NCI-H460 (cell line): ENCODE data around the gene TMEM108. TPM values are rescaled to one million over a fixed set of nuclear protein-coding genes. Genes with fewer than 3 reads are reported as not detected.
"Not testable (repeated sequence)": the region's sequence is repeated elsewhere in the genome, so short reads cannot be mapped to it uniquely, and the experiment has no call there.

Experiments
- DNase-seq: peaks from one replicate; pipeline ENCODE4 v3.0.0-alpha.2; 2016; ENCODE audit warnings: low read depth; ENCODE audit errors: extremely low read depth
- polyA plus RNA-seq: library from polyadenylated mRNA; depleted of rRNA; stranded (reverse); fragments of >200 nt; gene quantifications from 2 replicates; pipeline ENCODE4 v1.2.3, GENCODE V29; 2014; cell fraction: nucleus; rRNA removed
- total RNA-seq: library from RNA; depleted of rRNA; stranded (reverse); fragments of >200 nt; shearing (Covaris generic); gene quantifications from 2 replicates; pipeline ENCODE4 v1.2.3, GENCODE V29; 2014; rRNA removed

The TMEM108 gene
- total RNA-seq: not detected in 2 replicates
- not detected in 2 replicates for polyA plus RNA-seq

DNA sequence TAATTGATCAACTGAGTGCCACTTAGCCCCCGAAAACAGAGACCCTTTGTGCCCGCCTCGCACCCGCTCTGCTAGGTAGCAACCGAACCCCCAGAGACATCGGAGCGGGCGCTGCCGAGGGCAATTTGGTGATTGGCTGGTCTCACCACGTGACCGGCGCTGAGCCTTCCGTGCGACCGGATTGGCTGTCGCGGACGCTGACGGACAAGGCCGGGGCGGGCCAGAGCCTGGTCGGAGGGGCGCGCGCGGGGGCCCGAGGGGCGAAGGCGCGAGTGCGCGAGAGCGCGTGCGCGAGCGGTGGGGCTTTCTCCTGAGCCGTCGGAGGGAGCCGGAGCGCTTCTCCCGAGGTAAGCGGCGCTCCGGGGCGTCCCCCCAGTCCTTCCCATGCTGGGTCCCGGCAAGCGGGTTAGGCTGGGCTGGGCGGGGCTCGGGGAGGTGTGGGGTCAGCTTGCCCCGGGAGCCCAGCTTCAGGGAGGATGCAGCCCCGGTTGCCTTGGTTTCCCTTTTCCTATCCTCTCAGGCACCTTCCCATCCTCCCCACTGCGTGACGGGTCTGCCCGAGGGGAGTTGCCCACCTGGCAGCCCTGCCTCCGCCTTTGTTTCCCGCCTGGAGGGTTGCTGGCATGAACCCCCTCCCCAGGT lies at the start of gene TMEM108:
Gene TMEM108, plus strand, starts transcription at position 303 of the 642 bp plus-strand sequence.
- DNase-seq: no peak

DNA sequence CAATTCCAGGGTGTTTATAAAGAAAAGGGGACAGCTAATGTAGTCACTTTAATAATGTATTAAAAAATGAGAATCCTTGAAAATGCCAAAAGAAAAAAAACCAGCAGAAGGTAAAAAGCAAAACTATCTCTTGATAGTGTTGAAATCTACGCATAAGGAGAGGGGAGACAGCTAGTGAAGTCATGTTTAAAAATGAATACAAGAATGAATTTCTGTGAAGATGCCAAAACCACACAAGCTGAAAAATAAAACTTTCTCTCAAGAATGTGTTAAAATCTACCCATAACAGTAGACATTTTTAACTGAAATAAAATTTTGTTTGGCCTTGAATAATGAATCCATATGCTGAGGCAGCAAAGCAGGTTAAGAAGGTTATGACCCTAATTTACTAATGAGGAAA lies 42.2 kb upstream of the TMEM108 start:
- no peak for DNase-seq

DNA sequence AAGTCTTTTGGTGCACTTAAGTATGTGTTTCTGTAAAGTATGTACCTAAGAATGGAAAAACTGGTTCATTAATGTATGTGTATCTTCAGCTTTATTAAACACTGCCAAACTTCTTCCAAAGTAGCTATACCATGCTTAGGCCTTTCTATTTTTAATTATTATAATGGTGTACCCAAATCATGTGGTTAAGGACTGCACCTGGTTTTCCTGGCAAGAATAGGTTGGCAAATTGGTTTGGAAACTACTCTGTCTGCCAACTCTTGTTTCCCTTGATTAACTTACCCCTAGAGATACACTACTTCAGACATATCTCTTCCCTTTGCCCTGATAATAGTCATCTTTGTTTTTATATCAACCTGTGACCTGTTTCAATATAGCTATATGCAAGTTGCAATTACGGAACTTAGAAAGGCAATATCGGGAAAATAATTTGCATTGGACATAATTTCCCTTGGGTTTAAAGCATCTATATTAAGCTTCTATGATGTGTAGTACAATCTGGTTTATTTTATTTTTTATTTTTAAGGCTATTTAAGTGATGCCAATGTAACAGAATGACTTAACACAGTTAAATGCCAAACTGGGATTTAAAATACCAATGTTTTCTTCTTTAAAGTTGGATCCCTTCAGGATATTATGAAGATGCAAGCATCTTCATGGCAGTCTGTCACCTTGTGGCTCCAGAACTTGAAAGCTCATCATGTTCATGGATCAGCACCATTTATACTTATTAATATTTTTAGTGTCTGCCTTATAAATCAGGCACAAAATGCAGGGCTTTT lies 40.6 kb upstream of the TMEM108 start:
- DNase-seq: no peak

DNA sequence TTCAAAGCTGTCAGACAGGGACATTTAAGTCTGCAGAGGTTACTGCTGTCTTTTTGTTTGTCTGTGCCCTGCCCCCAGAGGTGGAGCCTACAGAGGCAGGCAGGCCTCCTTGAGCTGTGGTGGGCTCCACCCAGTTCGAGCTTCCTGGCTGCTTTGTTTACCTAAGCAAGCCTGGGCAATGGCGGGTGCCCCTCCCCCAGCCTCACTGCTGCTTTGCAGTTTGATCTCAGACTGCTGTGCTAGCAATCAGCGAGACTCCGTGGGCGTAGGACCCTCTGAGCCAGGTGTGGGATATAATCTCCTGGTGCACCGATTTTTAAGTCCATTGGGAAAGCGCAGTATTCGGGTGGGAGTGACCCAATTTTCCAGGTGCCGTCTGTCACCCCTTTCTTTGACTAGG lies 33.2 kb upstream of the TMEM108 start:
- DNase-seq: not testable (repeated sequence)

DNA sequence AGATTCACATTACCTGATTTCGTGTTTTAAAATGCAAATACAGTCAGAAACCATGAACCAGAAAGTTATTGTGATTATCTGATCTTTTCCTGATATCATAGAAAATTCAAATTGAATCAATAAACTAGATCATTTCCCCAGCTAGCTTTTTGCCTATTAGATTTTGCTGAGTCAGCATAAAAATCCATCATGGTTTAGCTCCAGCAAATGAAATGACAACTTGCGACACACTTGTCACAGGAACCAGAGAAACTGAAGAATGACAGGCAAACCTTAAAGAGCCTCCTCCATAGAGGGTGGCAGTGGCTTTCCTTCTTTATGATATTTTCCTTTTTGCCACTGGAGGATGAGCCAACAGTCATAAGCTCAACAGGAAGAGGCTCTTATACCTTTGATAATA lies 30.6 kb upstream of the TMEM108 start:
- no peak for DNase-seq

DNA sequence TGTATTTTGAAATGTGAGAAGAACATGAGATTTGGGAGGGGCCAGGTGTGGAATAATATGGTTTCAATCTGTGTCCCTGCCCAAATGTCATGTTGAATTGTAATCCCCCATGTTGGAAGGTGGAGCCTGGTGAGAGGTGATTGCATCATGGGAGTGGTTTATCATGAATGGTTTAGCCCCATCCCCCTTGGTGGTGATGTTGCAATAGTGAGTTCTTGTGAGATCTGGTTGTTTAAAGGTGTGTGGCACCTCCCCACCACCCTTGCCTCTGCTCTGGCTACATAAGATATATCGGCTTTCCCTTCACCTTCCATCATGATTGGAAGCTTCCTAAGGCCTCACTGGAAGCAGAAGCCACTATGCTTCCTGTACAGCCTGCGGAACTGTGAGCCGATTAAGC lies 23.9 kb upstream of the TMEM108 start:
- no peak for DNase-seq

DNA sequence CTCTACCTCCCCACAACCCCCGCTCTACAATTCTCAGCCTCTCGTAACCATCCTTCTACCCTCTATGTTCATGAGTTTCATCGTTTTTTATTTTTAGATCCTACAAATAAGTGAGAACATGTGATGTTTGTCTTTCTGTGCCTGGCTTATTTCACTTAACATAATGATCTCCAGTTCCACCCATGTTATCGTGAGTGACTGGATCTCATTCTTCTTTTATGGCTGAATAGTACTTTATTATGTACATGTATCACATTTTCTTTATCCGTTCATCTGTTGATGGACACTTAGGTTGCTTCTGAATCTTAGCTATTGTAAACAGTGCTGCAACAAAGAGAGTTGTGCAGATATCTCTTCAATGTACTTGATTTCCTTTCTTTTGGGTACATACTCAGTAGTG lies 22.6 kb upstream of the TMEM108 start:
- not testable (repeated sequence) for DNase-seq

DNA sequence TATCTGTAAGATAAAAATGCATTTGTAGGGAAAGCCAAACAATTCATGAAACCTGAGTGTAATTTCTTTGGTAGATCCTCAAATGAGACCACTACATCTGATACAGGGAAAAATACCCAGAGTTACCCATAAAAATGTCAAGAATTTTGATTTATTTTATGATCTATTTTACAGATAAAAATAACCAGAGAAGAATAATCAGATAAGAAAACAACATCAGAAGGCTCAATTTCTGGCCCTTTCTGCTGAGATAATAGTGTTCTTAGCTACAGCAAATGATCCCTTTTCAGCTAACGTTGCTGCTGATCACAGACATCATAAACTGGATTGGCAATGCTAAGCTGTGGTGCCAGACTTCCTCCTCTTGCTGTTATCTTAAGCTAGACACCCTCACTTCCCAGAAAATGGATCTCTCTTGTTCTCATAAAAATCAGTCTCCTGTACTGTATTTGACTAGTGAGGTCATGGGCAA lies 21.3 kb upstream of the TMEM108 start:
- no peak for DNase-seq

DNA sequence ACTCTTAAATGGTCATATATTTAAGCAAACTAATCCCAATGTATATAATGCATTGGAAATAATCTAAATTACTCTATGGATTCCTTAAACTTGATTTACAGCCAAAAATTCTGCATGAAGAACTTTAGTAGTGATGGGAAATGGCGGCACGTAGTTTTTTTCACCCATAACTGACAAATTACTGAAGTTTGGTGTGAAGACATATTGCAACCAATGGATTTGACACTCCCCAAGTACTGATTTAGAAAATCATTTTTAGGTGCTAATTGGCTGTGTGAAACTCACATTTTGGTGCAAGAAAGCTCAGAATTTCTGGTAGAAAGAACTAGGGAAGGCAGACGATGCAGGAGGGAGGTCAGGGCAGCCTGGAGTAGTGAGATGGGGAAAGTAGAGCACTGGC lies 19.3 kb upstream of the TMEM108 start:
- no peak for DNase-seq

DNA sequence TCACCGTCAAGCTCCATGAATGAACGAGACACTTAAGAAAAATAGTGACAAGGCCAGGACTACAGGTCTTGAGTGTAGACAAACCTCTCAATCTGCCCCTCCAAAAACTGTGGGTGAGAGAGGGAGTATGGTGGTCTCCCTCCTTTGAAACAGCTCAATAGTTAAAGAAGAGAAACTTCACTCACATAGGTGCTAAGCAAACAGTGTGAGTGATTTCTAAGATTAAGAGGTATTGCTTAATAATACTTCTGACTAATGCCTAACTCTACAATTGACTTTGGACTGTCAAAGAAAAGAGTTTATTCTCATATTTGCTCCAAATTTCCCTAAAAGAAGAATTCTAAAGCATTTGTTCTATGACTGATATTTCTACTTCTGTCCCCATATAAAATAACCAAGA lies 17.0 kb upstream of the TMEM108 start:
- DNase-seq: no peak

DNA sequence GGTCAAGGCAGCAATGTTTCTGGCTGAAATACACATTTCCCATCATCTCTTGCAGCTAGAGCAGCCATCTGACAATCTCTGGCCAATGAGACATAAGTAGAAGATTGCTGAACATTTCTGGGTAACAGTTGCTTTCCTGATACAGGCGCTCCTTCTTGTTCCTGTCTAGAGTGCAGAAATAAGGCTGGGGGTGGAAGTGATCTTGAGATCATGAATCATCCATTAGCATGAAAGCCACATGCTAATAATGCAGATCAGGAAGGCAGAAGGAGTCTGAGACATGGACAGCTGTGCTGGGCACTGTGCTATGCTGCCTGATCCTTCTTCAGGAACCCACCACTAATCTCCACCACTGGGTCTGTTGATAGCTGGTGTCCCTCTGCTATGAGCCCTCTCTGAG lies 14.8 kb upstream of the TMEM108 start:
- DNase-seq: no peak

DNA sequence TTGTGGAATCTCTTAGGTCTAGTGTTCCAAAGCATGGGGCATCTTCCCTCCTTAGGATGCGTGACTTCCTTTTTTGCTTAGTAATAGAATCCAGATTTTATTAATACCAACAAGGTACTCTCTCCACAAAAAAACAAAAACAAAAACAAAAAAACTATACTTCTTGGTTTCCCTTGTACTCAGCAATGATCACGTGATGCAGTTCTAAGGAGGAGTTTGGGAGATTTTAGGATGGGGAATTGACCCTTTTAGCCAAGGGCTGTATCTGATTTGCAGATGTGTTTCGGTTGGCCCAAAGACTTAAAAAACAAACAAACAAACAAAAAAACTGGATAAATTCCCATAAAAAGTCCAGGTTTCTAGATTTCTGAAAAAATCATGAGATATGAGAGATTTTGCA lies 12.6 kb upstream of the TMEM108 start:
- DNase-seq: no peak

DNA sequence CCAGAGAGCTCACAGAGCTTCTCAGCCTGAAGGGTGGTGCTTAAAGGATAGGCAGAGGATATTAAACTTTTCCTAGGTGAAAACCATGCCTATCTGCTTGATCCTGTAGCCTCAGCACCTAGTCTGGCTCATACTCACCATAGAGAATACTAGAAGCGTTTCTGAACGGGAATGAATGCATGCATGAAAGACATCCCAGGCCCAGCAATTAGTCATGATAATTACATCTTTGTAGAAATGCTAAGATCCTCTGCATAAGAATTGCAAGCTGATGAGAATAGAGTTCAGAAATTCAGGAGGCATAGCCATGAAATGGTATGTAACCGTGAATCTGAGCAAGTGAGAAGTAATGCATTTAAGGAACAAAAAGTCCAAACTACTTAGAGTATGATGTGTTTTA lies 5.9 kb upstream of the TMEM108 start:
- DNase-seq: no peak

DNA sequence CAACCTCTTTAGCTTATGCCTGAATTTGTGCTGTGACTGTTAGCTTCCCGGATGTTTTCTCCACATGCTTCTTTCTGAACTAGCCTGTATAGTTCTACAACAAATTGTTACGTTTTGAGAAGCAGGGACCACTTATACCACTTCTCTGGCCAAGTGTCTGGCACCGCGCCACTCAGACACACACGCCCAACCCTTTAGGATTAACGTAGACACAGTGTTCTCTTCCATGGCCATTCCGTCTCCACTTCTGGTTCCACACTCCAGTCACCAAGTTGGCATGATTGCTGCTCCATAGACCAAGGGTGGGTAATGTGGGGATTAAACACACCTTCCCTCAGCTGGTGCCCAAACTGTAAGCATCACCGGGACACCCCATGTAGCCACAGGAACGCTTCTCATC lies 755 bp upstream of the TMEM108 start:
- DNase-seq: no peak

DNA sequence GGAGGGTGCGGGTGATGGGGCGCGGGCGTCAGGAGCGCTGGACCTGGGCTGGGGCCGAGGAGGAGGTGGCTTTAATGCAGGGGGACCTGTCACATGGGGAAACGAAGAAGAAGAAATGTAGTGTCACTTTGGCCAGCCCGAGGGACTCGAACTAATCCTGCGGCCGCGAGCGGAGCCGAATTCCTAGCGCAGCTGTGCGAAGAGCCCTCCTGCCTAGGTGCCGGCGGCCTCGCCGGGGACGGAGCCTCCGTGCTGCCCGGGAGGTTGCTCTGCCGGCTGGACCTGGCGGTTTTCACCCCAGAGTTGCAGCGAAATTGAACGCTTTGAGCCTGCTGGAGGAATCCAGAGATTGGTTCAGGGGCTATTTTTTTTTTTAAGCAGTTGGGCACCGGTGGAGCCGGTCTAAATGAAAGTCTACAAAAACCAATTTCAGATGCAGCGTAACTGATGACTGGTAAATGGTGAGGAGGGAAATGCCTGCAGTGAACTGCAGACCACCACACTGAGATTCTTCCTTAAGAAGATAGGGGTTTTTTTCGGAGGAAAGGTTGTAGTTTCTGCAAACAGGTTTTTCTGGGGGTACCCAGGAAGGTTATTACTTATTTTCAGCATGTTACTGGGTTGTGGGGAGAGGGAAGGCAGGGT lies 662 bp downstream of the TMEM108 start:
- no peak for DNase-seq

DNA sequence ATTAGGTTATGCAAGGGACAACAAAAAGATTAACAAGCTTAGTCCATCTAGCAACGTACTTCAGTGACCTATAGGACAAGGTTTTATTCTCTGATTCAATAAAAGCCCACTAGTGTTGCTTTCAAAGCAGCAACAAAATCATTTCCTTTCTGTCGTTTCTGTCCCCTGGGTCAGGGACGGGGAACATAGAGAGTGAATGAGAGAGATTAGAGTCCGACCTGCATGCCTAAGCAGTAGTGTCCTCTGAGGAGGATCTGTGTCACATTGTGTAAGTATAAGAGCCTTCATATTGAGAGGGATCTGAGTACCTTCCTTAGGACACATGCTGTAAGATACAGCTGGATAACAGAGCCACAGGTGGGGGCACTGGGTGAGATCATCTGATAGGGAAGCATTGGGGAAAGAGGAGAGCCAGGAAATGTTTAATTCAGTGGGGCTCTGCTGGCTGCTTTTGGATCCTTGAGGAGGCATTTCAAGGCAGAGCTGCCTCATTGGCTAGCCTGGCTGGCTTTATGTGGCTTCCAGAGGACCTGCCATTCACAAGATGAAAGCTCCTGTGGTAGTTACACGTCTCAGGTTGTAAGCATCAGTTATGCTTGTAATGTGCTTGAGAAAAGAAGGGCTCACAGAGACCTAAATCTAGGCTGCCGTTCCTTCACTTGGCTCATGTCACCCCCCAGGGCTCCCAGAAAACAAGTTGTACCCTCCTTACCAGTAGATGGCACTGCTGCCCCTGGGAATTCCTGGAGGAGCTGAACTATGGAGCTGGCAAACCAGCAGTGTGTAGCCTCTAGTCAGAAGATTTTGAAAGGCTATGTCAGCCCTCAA lies 2.7 kb downstream of the TMEM108 start:
- peak; percentile 65 for DNase-seq

DNA sequence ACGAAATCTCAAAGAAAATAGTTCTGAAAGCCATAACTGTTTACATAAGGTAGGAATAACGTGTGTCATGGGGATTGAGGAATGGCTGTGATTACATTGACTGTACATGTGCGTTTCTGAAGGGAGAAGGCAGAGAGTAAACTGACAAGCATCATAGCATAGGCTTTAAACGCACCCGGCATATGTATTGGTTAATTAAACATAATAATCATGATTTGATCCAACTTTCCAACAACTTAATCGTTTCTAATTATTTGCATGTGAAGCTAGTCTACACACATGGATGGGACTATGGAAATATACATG lies 3.3 kb downstream of the TMEM108 start:
- no peak for DNase-seq

DNA sequence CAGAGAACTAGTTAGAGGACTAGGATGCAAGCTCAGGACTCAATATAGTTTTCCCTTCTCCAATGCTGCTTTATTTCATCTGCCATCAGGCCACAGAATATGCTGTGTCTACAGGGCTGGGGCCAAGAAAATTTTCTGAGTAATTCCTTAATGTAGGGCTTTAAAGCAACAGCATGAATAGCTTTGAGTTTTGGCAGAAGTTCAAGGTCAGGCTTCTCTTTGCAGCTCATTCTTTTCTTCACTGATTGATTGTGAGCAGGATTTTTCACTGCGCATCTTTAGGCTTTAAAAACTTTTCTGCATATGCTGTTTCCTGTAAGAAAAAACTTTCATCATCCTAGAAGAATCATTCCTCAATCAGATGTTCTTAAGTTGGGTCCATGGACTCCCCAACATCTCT lies 4.6 kb downstream of the TMEM108 start:
- no peak for DNase-seq

DNA sequence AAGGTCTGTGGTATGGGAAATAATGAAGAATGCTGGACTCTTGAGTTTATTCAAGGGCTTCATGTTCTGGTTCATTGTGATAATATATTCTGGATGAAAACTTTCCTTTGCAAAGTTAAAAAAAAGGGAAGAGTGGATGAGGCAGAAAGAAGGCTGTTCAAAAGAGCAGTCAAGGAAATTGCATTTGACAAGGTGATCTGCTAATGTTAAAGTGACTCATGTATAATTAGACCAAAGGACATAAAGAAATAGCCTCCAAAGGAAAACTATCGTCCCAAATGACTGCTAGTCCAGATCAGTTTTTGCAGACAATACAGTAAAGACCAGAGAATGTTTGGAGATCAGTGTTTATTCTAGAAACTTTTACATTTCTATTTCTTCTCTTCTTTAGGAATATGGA lies 9.8 kb downstream of the TMEM108 start:
- no peak for DNase-seq

DNA sequence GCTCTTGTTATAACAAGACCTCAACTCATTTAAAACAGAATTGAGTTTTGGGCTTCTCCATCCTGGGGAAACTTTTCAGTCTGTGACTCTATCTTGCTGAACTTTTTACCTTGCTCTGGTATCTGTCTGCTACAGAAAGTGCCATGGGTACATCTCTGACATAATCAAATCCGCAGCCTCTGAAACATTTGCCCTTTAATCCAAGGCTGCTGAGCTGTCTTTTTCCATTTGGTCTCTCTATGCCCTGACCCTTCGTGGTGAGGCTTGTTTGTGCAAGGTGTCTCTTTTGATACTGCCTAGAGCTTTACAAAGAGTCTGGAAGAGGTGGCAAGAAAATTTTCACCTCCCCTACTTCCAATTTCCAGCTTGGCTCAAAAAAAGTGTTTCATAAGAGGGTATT lies 11.3 kb downstream of the TMEM108 start:
- DNase-seq: no peak

DNA sequence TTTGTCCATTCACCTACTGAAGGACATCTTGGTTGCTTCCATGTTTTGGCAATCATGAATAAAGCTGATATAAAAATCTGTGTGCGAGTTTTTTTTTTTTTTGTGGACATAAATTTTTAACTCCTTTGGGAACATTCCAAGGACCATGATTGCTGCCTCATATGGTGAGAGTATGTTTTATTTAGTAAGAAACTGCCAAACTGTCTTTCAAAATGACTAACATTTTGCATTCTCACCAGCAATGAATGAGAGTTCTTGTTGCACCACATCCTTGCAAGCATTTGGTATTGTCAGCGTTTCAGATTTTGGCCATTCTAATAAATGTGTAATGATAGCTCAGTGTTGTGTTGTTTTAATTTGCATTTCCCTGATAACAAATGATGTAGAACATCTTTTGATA lies 12.7 kb downstream of the TMEM108 start:
- no peak for DNase-seq
